DND-41 (cell line): ENCODE results near the gene CARD11.

ENCODE experiments used
- ATAC-seq: fragments of 200-7000 bp; cut with Tn5 transposase; 3 replicates; pipeline ENCODE4 v1.9.1; 2021; ENCODE audit warnings: low read depth; ENCODE audit not compliant: insufficient read depth
- DNase-seq: peaks from one replicate; pipeline ENCODE4 v3.0.0-alpha.2; 2020
- H2AFZ ChIP-seq: 2 replicates; pipeline ENCODE4 v1.6.0; 2012; ENCODE audit warnings: low read depth, low read length
- H3K27ac ChIP-seq: 2 replicates; pipeline ENCODE4 v1.5.1; 2012; ENCODE audit warnings: low read length, inconsistent platforms
- H3K27me3 ChIP-seq: fragments of 200-600 bp; sonication (generic); 2 replicates; pipeline ENCODE4 v1.6.0; 2012; ENCODE audit warnings: low read length, mild to moderate bottlenecking, inconsistent platforms; ENCODE audit not compliant: insufficient read depth, poor library complexity
- H3K36me3 ChIP-seq: 2 replicates; pipeline ENCODE4 v1.5.1; 2012; ENCODE audit warnings: low read length, inconsistent platforms; ENCODE audit not compliant: insufficient read depth
- H3K4me1 ChIP-seq: 2 replicates; pipeline ENCODE4 v1.5.1; 2012; ENCODE audit warnings: mild to moderate bottlenecking, low read length; ENCODE audit not compliant: insufficient read depth
- H3K4me2 ChIP-seq: 2 replicates; pipeline ENCODE4 v1.6.0; 2012; ENCODE audit warnings: mild to moderate bottlenecking, moderate library complexity, low read length, inconsistent platforms; ENCODE audit not compliant: insufficient read depth
- H3K4me3 ChIP-seq, 2 experiments: fragments of 200-600 bp in 1 of 2; shearing (Covaris generic) in 1 of 2; 2 replicates each; pipeline ENCODE4 v1.5.1; 2012 to 2016; ENCODE audit warnings: inconsistent platforms in 2 of 2, low read length in 2 of 2, mild to moderate bottlenecking in 2 of 2, low read depth in 1 of 2, moderate library complexity in 1 of 2
- H3K79me2 ChIP-seq: 2 replicates; pipeline ENCODE4 v1.6.0; 2012; ENCODE audit warnings: low read length, inconsistent platforms; ENCODE audit not compliant: insufficient read depth
- H3K9ac ChIP-seq: 2 replicates; pipeline ENCODE4 v1.6.0; 2012; ENCODE audit warnings: low read depth, mild to moderate bottlenecking, inconsistent platforms, low read length, moderate library complexity
- H3K9me3 ChIP-seq: 2 replicates; pipeline ENCODE4 v1.5.1; 2012; ENCODE audit warnings: low read length, moderate library complexity, mild to moderate bottlenecking, inconsistent platforms; ENCODE audit not compliant: insufficient read depth, severe bottlenecking
- H4K20me1 ChIP-seq: 2 replicates; pipeline ENCODE4 v1.6.0; 2012; ENCODE audit warnings: low read length; ENCODE audit not compliant: insufficient read depth
- EZH2 ChIP-seq: IDR thresholded peaks from 3 replicates; pipeline ENCODE4 v1.6.1; 2012; ENCODE audit warnings: borderline replicate concordance, low read depth, mild to moderate bottlenecking, moderate library complexity, low read length, inconsistent platforms; ENCODE audit not compliant: severe bottlenecking
- TF ChIP-seq, protein P1 (sequence below): IDR thresholded peaks from 2 replicates; pipeline ENCODE4 v1.5.1; 2012; ENCODE audit warnings: borderline replicate concordance, low read length, moderate library complexity, mild to moderate bottlenecking; ENCODE audit not compliant: poor library complexity, severe bottlenecking; ENCODE audit errors: extremely low read depth

Gene CARD11

DNA sequence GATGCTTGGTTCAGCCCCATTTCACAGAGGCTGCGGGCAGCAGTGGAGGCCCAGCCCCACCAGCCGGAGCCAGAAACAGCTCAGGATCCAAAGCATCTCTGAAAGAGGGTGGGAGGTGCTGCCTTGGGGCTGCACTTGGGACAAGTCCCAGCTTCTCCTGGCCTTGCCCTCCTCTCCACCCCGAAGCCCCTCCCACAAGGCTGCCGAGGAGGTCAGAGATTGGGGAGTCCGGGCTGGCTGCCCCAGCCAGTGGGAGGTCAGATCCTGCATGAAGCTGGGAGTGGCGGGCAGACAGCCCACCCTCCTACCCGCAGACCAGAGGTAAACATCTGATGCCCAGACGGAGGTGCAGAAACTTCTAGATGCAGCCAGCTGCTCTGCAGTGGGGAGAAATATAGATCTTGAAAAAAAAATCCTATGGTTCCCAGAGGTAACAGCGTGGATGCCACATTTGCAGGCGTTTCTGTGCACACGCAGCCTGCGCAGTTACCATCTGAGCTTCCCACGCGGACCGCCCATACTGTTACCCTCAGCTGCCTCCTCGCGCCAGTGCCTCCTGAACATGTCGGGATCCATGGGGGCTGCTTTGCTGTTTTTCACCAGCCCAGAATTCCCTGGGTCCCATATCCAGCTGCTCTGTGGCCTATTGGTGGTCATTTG lies 162.7 kb downstream of the CARD11 start:
- no peaks in the 10 kb centered on the region for H3K79me2 ChIP-seq
- no peak overlapping the region for H2AFZ ChIP-seq
- H3K27ac ChIP-seq, result no peak overlapping the region
- no peak overlapping the region for H3K9ac ChIP-seq
- no peaks in the 10 kb centered on the region for H3K9me3 ChIP-seq
- no peaks in the 10 kb centered on the region; the same call in 1 of the 2 replicates for H4K20me1 ChIP-seq
- no peaks in the 10 kb centered on the region for H3K27me3 ChIP-seq
- no peak overlapping the region for H3K4me2 ChIP-seq
- H3K36me3 ChIP-seq, result no peaks in the 10 kb centered on the region
- no peak for DNase-seq
- TF ChIP-seq EZH2, result no peak
- TF ChIP-seq, protein P1, sequence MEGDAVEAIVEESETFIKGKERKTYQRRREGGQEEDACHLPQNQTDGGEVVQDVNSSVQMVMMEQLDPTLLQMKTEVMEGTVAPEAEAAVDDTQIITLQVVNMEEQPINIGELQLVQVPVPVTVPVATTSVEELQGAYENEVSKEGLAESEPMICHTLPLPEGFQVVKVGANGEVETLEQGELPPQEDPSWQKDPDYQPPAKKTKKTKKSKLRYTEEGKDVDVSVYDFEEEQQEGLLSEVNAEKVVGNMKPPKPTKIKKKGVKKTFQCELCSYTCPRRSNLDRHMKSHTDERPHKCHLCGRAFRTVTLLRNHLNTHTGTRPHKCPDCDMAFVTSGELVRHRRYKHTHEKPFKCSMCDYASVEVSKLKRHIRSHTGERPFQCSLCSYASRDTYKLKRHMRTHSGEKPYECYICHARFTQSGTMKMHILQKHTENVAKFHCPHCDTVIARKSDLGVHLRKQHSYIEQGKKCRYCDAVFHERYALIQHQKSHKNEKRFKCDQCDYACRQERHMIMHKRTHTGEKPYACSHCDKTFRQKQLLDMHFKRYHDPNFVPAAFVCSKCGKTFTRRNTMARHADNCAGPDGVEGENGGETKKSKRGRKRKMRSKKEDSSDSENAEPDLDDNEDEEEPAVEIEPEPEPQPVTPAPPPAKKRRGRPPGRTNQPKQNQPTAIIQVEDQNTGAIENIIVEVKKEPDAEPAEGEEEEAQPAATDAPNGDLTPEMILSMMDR, result no peak
- no peak for ATAC-seq
- peaks cover 18% of the 10 kb centered on the region for H3K4me1 ChIP-seq
- no peak overlapping the region for H3K4me3 ChIP-seq

DNA sequence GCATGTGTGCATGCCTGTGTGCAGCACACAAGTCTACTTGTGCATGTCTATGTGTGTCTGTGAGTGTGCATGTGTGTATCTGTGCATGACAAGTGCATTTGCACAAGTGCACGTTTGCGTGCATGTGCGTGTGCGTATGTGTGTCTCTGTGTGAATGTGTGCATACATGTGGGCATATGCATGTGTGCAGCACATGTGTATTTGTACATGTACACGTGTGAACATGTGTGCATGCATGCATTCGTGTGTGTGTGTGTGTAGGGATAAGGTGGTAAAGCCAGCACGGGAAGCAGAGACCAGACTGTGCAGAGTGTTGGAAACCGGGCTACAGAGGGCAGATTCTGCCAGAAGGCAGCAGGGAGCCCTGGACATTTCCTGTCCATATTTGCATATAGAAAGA lies 163.6 kb downstream of the CARD11 start:
- H3K4me1 ChIP-seq, result peaks cover 18% of the 10 kb centered on the region
- DNase-seq (no peak), ATAC-seq (no peak)
- no peak overlapping the region for H3K4me3 ChIP-seq
- H3K27me3 ChIP-seq, result no peaks in the 10 kb centered on the region
- H3K79me2 ChIP-seq, result no peaks in the 10 kb centered on the region
- H4K20me1 ChIP-seq, result no peaks in the 10 kb centered on the region; the same call in 1 of the 2 replicates
- H2AFZ ChIP-seq, result no peak overlapping the region
- H3K27ac ChIP-seq, result no peak overlapping the region
- H3K9ac ChIP-seq, result no peak overlapping the region
- TF ChIP-seq, protein P1, result no peak
- TF ChIP-seq EZH2, result no peak
- H3K36me3 ChIP-seq, result no peaks in the 10 kb centered on the region
- H3K9me3 ChIP-seq, result no peaks in the 10 kb centered on the region
- H3K4me2 ChIP-seq, result no peak overlapping the region

DNA sequence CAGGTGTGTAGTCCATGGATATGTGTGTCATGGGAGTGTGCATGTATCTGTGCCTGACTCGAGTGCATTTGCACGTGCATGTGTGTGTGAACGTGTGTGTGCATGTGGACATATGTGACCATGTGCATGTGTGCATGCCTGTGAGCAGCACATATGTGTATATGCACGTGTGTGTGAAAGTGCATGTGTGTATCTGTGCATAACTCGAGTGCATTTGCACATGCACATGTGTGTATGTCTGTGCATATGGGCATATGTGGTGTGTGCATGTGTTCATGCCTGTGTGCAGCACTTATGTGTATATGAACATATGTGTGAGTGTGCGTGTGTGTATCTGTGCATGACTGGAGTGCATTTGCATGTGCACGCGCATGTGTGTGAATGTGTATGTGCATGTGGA lies 164.3 kb downstream of the CARD11 start:
- ATAC-seq (no peak), DNase-seq (no peak)
- H3K36me3 ChIP-seq, result no peaks in the 10 kb centered on the region
- H3K27me3 ChIP-seq, result no peaks in the 10 kb centered on the region
- no peak overlapping the region for H3K9ac ChIP-seq
- H3K9me3 ChIP-seq, result no peaks in the 10 kb centered on the region
- TF ChIP-seq EZH2, result no peak
- TF ChIP-seq, protein P1, result no peak
- peaks cover 18% of the 10 kb centered on the region for H3K4me1 ChIP-seq
- H3K4me2 ChIP-seq, result peak overlapping the region; percentile 33; the same call in 1 of the 2 replicates
- H3K79me2 ChIP-seq, result no peaks in the 10 kb centered on the region
- H4K20me1 ChIP-seq, result no peaks in the 10 kb centered on the region; the same call in 1 of the 2 replicates
- H3K27ac ChIP-seq, result peak overlapping the region; percentile 45
- no peak overlapping the region for H3K4me3 ChIP-seq
- 0 out of 2 replicates have a peak overlapping the region, but pooled peaks have one; percentile 33 for H2AFZ ChIP-seq
